CD4-positive, alpha-beta T cell (primary cell): ENCODE results near the gene PARD3B. TPM values are rescaled to one million over a fixed set of nuclear protein-coding genes. Genes with fewer than 3 reads are reported as not detected.

Experiments
- ATAC-seq: fragments of 200-7000 bp; cut with Tn5 transposase; one replicate; pipeline ENCODE4 v1.10.0; 2022; ENCODE audit warnings: mild to moderate bottlenecking; ENCODE audit not compliant: poor library complexity
- CTCF ChIA-PET: fragments of 350-600 bp; sonication (Branson Sonifier 250); formaldehyde crosslinking; loops from one replicate; lab custom pipeline; 2021; ENCODE audit warnings: antibody characterized with exemption, inconsistent platforms; lab: Charles Lee
- POLR2A ChIA-PET: fragments of 350-600 bp; sonication (Branson Sonifier 250); formaldehyde crosslinking; loops from one replicate; lab custom pipeline; 2021; ENCODE audit warnings: antibody characterized with exemption, inconsistent platforms; lab: Charles Lee
- DNase-seq, 14 experiments: peaks; one replicate each; pipeline ENCODE4 v3.0.0-alpha.2; 2013 to 2020; ENCODE audit warnings: mixed read lengths in 2 of 14
- H3K27ac ChIP-seq, 2 donors: one replicate each; pipeline versions ENCODE4 v1.5.1 to v1.7.0; 2013; ENCODE audit warnings: low read length in 2 of 2, low read depth in 1 of 2, mild to moderate bottlenecking in 1 of 2
- H3K27me3 ChIP-seq, 2 experiments: 1 replicate in 1 of 2; 2 replicates in 1 of 2; pipeline versions ENCODE4 v1.6.1 to v1.7.0; 2013; ENCODE audit warnings: low read length in 2 of 2, control low read depth in 1 of 2, mild to moderate bottlenecking in 1 of 2, moderate library complexity in 1 of 2; ENCODE audit not compliant: insufficient read depth in 2 of 2, control insufficient read depth in 1 of 2
- H3K36me3 ChIP-seq: one replicate; pipeline ENCODE4 v1.6.1; 2013; ENCODE audit warnings: low read length, control low read depth; ENCODE audit not compliant: insufficient read depth
- H3K4me1 ChIP-seq: one replicate; pipeline ENCODE4 v1.6.1; 2013; ENCODE audit warnings: low read length, control low read depth; ENCODE audit not compliant: insufficient read depth
- H3K4me3 ChIP-seq: one replicate; pipeline ENCODE4 v1.5.1; 2013; ENCODE audit warnings: mild to moderate bottlenecking, low read length, moderate library complexity
- H3K9me3 ChIP-seq, 2 experiments: 1 replicate in 1 of 2; 2 replicates in 1 of 2; pipeline versions ENCODE4 v1.6.1 to v1.7.0; 2013; ENCODE audit warnings: low read length in 2 of 2, mild to moderate bottlenecking in 2 of 2, control low read depth in 1 of 2, moderate library complexity in 1 of 2; ENCODE audit not compliant: control insufficient read depth in 1 of 2, insufficient read depth in 1 of 2
- H3K27ac Mint-ChIP-seq: one replicate; pipeline ENCODE4 v1.8.0; 2020; ENCODE audit warnings: mixed read lengths
- H3K27me3 Mint-ChIP-seq: one replicate; pipeline ENCODE4 v1.8.0; 2021; ENCODE audit warnings: mixed read lengths
- H3K36me3 Mint-ChIP-seq: one replicate; pipeline ENCODE4 v1.8.0; 2021; ENCODE audit warnings: low read depth, mixed read lengths
- H3K4me1 Mint-ChIP-seq: one replicate; pipeline ENCODE4 v1.8.0; 2021; ENCODE audit warnings: low read depth, mixed read lengths
- H3K4me3 Mint-ChIP-seq: one replicate; pipeline ENCODE4 v1.8.0; 2020; ENCODE audit warnings: mild to moderate bottlenecking, mixed read lengths
- H3K9me3 Mint-ChIP-seq: one replicate; pipeline ENCODE4 v1.8.0; 2020; ENCODE audit warnings: mixed read lengths
- intact Hi-C, 2 experiments: fragments of 100-400 bp; cut with DNase I in 1 of 2; cut with micrococcal nuclease in 1 of 2; formaldehyde crosslinking; loops; one replicate each; pipeline versions ENCODE4 v1.15.1 to v1.9.0; 2023 to 2025; cut with DNase I, micrococcal nuclease
- total RNA-seq, 174 experiments: library from RNA in 2 of 174; stranded (reverse) in 2 of 174; gene quantifications; one replicate each; pipeline ENCODE4 v1.2.3 and lab custom pipeline; 2021 to 2026
- TF ChIP-seq, protein P1 (sequence below): fragments of 200-600 bp; IDR thresholded peaks from one replicate; pipeline ENCODE4 v1.8.0; 2022; ENCODE audit warnings: antibody characterized with exemption, mild to moderate bottlenecking

Gene PARD3B
- total RNA-seq, 2 experiments from 2014 or later: 0.87 to 1.9 TPM

- Mint-ChIP-seq H3K4me1 (peaks cover 5% of the 10 kb centered on the region), H3K4me3 (no peak overlapping the region), H3K27me3 (no peaks in the 10 kb centered on the region), H3K27ac (no peak overlapping the region), H3K9me3 (no peaks in the 10 kb centered on the region), H3K36me3 (no peaks in the 10 kb centered on the region)
- intact Hi-C loops: no loop called here
- Histone ChIP-seq H3K4me3 (no peak overlapping the region), H3K27ac (no peak overlapping the region), H3K9me3 (no peaks in the 10 kb centered on the region), H3K27me3 (no peaks in the 10 kb centered on the region), H3K36me3 (no peaks in the 10 kb centered on the region), H3K4me1 (no peaks in the 10 kb centered on the region)
- DNase-seq (no peak), ATAC-seq (no peak)
- TF ChIP-seq, protein P1, sequence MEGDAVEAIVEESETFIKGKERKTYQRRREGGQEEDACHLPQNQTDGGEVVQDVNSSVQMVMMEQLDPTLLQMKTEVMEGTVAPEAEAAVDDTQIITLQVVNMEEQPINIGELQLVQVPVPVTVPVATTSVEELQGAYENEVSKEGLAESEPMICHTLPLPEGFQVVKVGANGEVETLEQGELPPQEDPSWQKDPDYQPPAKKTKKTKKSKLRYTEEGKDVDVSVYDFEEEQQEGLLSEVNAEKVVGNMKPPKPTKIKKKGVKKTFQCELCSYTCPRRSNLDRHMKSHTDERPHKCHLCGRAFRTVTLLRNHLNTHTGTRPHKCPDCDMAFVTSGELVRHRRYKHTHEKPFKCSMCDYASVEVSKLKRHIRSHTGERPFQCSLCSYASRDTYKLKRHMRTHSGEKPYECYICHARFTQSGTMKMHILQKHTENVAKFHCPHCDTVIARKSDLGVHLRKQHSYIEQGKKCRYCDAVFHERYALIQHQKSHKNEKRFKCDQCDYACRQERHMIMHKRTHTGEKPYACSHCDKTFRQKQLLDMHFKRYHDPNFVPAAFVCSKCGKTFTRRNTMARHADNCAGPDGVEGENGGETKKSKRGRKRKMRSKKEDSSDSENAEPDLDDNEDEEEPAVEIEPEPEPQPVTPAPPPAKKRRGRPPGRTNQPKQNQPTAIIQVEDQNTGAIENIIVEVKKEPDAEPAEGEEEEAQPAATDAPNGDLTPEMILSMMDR: no peak
- POLR2A ChIA-PET: no interaction called here
- CTCF ChIA-PET: no interaction called here
These were observed 621.5 kb downstream of the PARD3B start for GRCh38 chr2:205166745-205167144.

DNA sequence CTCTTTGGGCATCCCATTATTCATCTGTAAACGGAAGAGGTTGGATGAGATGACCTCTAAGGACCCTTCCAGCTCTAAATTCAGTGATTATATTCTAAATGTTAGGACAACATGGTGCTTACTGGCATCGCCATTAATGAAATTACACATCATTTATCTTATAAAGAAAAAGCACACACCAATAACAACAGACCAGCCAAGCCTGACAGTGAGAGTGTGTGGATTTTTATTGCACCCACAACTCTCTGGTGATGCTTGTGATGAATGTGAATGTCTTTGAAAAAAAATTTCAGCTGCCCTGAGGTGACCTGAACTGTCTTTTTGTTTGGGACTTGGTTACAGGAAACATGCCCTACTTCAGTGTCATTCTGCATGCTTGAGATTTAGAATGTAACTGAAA is 623.7 kb downstream of the PARD3B start:
- ATAC-seq: no peak
- TF ChIP-seq, protein P1: no peak
- no peak overlapping the region for H3K4me3 ChIP-seq
- Mint-ChIP-seq H3K4me3 (no peak overlapping the region), H3K4me1 (peaks cover 5% of the 10 kb centered on the region), H3K27me3 (no peaks in the 10 kb centered on the region), H3K27ac (no peak overlapping the region), H3K36me3 (no peaks in the 10 kb centered on the region), H3K9me3 (no peaks in the 10 kb centered on the region)
- POLR2A ChIA-PET: no interaction called here
- H3K27ac ChIP-seq: no peak overlapping the region
- H3K4me1 ChIP-seq: no peaks in the 10 kb centered on the region
- no peaks in the 10 kb centered on the region for H3K27me3 ChIP-seq
- CTCF ChIA-PET: no interaction called here
- intact Hi-C loops: no loop called here
- DNase-seq: no peak
- H3K36me3 ChIP-seq: no peaks in the 10 kb centered on the region
- no peaks in the 10 kb centered on the region for H3K9me3 ChIP-seq

GRCh38 chr2:205169464-205169863 is 624.2 kb downstream of the PARD3B start:
- TF ChIP-seq, protein P1: no peak
- CTCF ChIA-PET: no interaction called here
- ATAC-seq: no peak
- Mint-ChIP-seq H3K36me3 (no peaks in the 10 kb centered on the region), H3K4me1 (peaks cover 5% of the 10 kb centered on the region), H3K4me3 (no peak overlapping the region), H3K27me3 (no peaks in the 10 kb centered on the region), H3K9me3 (no peaks in the 10 kb centered on the region), H3K27ac (no peak overlapping the region)
- H3K27me3 ChIP-seq: no peaks in the 10 kb centered on the region
- H3K4me1 ChIP-seq: no peaks in the 10 kb centered on the region
- no peak overlapping the region for H3K27ac ChIP-seq
- no peaks in the 10 kb centered on the region for H3K9me3 ChIP-seq
- H3K36me3 ChIP-seq: no peaks in the 10 kb centered on the region
- DNase-seq: no peak
- POLR2A ChIA-PET: no interaction called here
- no peak overlapping the region for H3K4me3 ChIP-seq
- intact Hi-C loops: no loop called here
